ENCODE measurements around the gene ICA1. TPM values are rescaled to one million over a fixed set of nuclear protein-coding genes. Genes with fewer than 3 reads are reported as not detected.
"Not testable (repeated sequence)": the region's sequence is repeated elsewhere in the genome, so short reads cannot be mapped to it uniquely, and the experiment has no call there.

The ICA1 gene
- total RNA-seq, 6 experiments from 2014 or later = not detected

GRCh38 chr7:8105449-8106095 lies 156.4 kb downstream of the ICA1 start:
- no peak overlapping the region for H3K27ac Mint-ChIP-seq
- DNase-seq = no peak

GRCh38 chr7:8103282-8103681 lies 158.7 kb downstream of the ICA1 start:
- no peak for DNase-seq
- no peaks in the 10 kb centered on the region; the same call in 1 of the 2 replicates for H3K9me3 Mint-ChIP-seq
- no peak for TF ChIP-seq CTCF (IDR thresholded peaks at IDR 0.05)
- no peaks in the 10 kb centered on the region for H3K4me1 Mint-ChIP-seq (ENCODE audit: low read depth)
- H3K4me3 Mint-ChIP-seq = no peak overlapping the region
- H3K36me3 Mint-ChIP-seq (ENCODE audit: low read depth) = peaks cover 8% of the 10 kb centered on the region; the same call in 1 of the 2 replicates
- no peak overlapping the region for H3K27ac Mint-ChIP-seq
- no peaks in the 10 kb centered on the region; the same call in none of the 2 replicates for H3K27me3 Mint-ChIP-seq (ENCODE audit: insufficient read depth)

More at GRCh38 chr7:8105449-8106095, 156.4 kb downstream of the ICA1 start:
- TF ChIP-seq CTCF (IDR thresholded peaks at IDR 0.05) = no peak
- peaks cover 8% of the 10 kb centered on the region; the same call in 1 of the 2 replicates for H3K36me3 Mint-ChIP-seq (ENCODE audit: low read depth)
- H3K4me3 Mint-ChIP-seq = no peak overlapping the region
- H3K9me3 Mint-ChIP-seq = no peaks in the 10 kb centered on the region; the same call in 1 of the 2 replicates
- H3K27me3 Mint-ChIP-seq (ENCODE audit: insufficient read depth) = peaks cover 2% of the 10 kb centered on the region
- peaks cover 15% of the 10 kb centered on the region for H3K4me1 Mint-ChIP-seq (ENCODE audit: low read depth)

DNA sequence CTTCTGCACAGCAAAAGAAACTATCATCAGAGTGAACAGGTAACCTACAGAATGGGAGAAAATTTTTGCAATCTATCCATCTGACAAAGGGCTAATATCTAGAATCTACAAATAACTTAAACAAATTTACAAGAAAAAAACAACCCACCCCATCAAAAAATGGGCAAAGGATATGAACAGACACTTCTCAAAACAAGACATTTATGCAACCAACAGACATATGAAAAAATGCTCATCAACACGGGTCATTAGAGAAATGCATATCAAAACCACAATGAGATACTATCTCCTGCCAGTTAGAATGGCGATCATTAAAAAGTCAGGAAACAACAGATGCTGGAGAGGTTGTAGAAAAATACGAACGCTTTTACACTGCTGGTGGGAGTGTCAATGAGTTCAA lies 160.7 kb downstream of the ICA1 start:
- not testable (repeated sequence) for H3K27ac Mint-ChIP-seq; H3K9me3 Mint-ChIP-seq; H3K36me3 Mint-ChIP-seq (ENCODE audit: low read depth); DNase-seq; H3K4me1 Mint-ChIP-seq (ENCODE audit: low read depth); H3K4me3 Mint-ChIP-seq; H3K27me3 Mint-ChIP-seq (ENCODE audit: insufficient read depth)

- Mint-ChIP-seq H3K27ac (no peak overlapping the region), H3K9me3 (no peaks in the 10 kb centered on the region), H3K4me3 (no peak overlapping the region), H3K27me3 (ENCODE audit: insufficient read depth) (peaks cover 4% of the 10 kb centered on the region), H3K4me1 (ENCODE audit: low read depth) (peaks cover 8% of the 10 kb centered on the region), H3K36me3 (ENCODE audit: low read depth) (peaks cover 4% of the 10 kb centered on the region; the same call in 1 of the 2 replicates)
- TF ChIP-seq CTCF (IDR thresholded peaks at IDR 0.05) = no peak
- DNase-seq = no peak
Observed at GRCh38 chr7:8094164-8095140, 167.5 kb downstream of the ICA1 start.

GRCh38 chr7:8092140-8092539 lies 169.8 kb downstream of the ICA1 start:
- H3K4me3 Mint-ChIP-seq = no peak overlapping the region
- H3K36me3 Mint-ChIP-seq (ENCODE audit: low read depth) = peaks cover 4% of the 10 kb centered on the region; the same call in 1 of the 2 replicates
- H3K9me3 Mint-ChIP-seq = no peaks in the 10 kb centered on the region
- DNase-seq = no peak
- peaks cover 2% of the 10 kb centered on the region for H3K27me3 Mint-ChIP-seq (ENCODE audit: insufficient read depth)
- TF ChIP-seq CTCF (IDR thresholded peaks at IDR 0.05) = no peak
- no peak overlapping the region for H3K27ac Mint-ChIP-seq
- H3K4me1 Mint-ChIP-seq (ENCODE audit: low read depth) = peaks cover 8% of the 10 kb centered on the region
